ENCODE results near the gene SLCO3A1. TPM values are rescaled to one million over a fixed set of nuclear protein-coding genes. Genes with fewer than 3 reads are reported as not detected.

Gene SLCO3A1
- total RNA-seq, 1 donor from 2014 or later, result 2.7 TPM

DNA sequence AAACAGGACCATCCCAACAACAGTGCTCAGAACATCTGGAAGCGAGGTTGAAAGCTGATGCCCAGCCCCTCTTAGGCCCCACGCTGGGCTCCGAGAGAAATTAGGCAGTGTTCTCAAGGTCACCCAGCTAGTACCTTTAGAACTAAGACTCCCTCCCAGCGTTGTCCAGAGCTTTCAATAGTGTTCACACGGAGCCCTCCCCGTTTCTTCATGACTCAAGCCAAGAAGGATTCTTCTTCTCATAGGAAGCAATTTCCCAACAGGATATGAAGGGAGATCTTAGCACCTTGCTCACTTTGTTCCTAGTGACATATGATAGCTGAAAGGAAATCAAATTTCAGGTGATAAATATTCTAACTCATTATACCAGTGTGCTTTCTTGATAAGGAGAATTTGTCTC is 296.0 kb downstream of the SLCO3A1 start:
- TF ChIP-seq, protein P1, sequence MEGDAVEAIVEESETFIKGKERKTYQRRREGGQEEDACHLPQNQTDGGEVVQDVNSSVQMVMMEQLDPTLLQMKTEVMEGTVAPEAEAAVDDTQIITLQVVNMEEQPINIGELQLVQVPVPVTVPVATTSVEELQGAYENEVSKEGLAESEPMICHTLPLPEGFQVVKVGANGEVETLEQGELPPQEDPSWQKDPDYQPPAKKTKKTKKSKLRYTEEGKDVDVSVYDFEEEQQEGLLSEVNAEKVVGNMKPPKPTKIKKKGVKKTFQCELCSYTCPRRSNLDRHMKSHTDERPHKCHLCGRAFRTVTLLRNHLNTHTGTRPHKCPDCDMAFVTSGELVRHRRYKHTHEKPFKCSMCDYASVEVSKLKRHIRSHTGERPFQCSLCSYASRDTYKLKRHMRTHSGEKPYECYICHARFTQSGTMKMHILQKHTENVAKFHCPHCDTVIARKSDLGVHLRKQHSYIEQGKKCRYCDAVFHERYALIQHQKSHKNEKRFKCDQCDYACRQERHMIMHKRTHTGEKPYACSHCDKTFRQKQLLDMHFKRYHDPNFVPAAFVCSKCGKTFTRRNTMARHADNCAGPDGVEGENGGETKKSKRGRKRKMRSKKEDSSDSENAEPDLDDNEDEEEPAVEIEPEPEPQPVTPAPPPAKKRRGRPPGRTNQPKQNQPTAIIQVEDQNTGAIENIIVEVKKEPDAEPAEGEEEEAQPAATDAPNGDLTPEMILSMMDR (conservative IDR thresholded peaks at IDR 0.05; ENCODE audit: low read depth, low read length), result no peak
- DNase-seq (ENCODE audit: low read depth), result no peak
- H3K4me3 ChIP-seq (ENCODE audit: low read depth, low read length), result no peak overlapping the region

DNA sequence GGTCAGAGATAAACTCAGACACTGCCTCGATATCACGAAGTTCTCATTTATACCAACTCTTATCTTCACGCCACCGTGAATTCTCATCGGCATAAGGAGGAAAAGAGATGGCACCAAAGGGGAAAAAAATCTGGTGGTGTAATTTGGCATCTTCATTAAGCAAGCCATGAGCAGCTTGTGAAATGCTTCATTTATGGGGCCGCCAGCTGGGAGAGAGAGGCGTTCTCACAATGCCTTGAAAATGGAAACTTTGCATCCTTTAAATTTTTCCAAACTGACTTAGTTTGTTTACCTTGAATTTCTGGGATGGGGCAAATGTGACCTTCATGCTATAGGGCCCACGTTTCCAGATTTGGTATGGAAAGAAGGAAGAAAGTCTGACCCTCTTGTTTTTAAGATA is 297.7 kb downstream of the SLCO3A1 start:
- TF ChIP-seq, protein P1 (conservative IDR thresholded peaks at IDR 0.05; ENCODE audit: low read depth, low read length), result no peak

DNA sequence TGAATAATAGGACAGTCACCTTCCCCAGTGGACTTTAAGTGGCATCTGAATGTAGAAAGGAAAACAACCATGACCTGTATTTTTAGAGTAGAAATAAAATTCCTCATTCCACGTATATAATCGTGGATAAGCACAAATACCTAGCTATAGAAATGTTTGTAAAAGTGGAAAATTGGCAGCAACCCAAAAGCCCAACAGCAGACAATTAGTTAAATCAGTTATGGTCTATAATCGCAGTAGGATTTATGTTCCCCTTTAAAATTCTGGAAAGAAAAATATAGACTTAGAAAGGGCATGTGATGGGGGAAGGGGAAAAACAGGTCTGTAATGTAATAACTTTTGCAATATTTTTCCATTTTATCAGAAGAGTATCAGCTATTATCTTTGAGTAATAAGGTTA is 298.2 kb downstream of the SLCO3A1 start:
- TF ChIP-seq, protein P1 (conservative IDR thresholded peaks at IDR 0.05; ENCODE audit: low read depth, low read length), result no peak
- no peak for DNase-seq (ENCODE audit: low read depth)
- no peak overlapping the region for H3K4me3 ChIP-seq (ENCODE audit: low read depth, low read length)

More for the DNA sequence above, 297.7 kb downstream of the SLCO3A1 start:
- no peak overlapping the region for H3K4me3 ChIP-seq (ENCODE audit: low read depth, low read length)
- DNase-seq (ENCODE audit: low read depth), result no peak

DNA sequence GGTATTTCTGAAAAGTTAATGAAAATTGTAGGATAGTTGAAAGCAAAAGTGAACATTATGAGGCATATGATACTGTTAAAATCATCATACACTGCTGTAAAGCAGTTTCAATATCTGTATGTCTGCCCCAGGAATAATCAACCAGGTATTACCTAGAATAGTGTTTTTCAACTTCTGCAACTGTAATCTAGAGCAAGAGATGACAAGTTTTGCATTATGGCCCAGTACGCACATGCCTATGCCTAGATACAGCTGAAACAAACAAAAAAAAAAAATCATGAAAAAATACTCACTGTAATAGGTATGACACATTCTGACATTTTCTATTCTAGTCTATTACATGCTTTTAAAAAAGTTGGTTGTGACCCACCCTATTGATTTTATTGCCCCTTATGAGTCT is 299.5 kb downstream of the SLCO3A1 start:
- no peak overlapping the region for H3K4me3 ChIP-seq (ENCODE audit: low read depth, low read length)
- TF ChIP-seq, protein P1 (conservative IDR thresholded peaks at IDR 0.05; ENCODE audit: low read depth, low read length), result no peak

DNA sequence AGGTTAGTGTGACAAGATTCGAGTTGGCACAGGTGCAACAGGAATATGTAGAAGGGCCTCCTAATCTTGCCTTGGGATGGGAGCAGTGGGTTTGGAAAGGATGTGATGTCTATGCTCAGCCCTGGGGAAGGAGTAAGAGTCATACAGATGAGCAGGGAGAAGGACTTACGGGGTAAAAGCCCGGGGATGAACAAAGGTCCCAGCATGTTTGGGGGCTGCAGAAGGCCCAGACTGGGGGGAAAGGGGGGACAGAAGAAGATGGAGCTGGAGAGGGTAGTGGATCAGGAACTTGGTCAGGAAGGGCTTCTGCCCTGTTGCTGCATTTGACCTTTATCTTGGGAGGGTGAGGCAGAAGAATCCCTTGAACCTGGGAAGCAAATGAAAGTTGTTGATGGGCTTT is 300.1 kb downstream of the SLCO3A1 start:
- TF ChIP-seq, protein P1 (conservative IDR thresholded peaks at IDR 0.05; ENCODE audit: low read depth, low read length), result no peak
- no peak for DNase-seq (ENCODE audit: low read depth)
- H3K4me3 ChIP-seq (ENCODE audit: low read depth, low read length), result no peak overlapping the region

More for the DNA sequence above, 299.5 kb downstream of the SLCO3A1 start:
- no peak for DNase-seq (ENCODE audit: low read depth)

DNA sequence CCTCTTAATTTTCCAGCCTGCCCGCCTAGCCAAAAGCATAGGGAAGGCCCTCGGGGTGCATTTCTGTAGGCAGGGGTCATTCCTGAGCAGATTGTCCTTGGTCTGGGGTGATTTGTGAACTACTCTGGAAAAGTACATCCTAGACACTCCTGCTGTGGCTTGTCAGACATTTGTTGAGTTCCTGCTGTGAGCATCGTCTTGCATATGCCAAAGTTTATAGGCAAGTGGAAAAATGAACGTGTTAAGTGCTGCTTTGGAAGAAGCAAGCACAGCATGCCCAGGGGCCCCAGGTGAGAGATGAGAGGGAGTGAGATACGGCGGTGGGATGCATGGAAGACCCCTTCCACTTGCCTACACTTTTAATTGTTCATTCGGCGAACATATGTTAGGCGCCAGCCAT is 302.4 kb downstream of the SLCO3A1 start:
- no peak overlapping the region for H3K4me3 ChIP-seq (ENCODE audit: low read depth, low read length)
- DNase-seq (ENCODE audit: low read depth), result no peak
- TF ChIP-seq, protein P1 (conservative IDR thresholded peaks at IDR 0.05; ENCODE audit: low read depth, low read length), result no peak

DNA sequence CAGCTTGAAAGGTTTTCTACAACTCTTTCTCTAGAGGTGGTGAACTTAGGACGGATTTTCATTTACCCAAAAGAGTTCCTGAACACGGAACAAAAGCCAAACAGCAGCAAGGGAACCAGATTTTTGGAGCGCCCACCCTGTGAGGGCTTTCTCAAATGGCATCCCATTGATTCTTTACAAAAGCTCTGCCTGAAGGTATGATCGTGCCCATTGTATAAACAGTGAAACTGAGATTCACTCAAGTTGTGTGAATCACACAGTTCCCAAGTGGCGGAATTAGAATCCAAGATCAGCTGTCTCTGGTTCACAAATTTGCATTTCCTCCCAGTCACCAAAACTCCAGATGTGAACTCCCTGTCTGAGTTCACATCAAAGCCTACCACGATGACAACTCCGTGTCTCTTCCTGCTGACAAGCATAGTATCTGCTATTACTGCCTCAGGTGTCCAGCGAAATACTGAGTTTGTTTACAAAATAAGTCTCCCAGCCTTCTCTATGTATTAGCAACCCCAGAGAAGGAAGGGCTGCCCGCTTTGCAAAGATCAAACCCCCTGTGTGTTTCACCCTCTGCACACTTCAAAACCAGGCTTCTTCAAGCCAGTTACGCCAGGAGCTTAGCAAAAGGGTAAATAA is 304.3 kb downstream of the SLCO3A1 start:
- TF ChIP-seq, protein P1 (conservative IDR thresholded peaks at IDR 0.05; ENCODE audit: low read depth, low read length), result no peak
- DNase-seq (ENCODE audit: low read depth), result no peak
- no peak overlapping the region for H3K4me3 ChIP-seq (ENCODE audit: low read depth, low read length)
